ENCODE results near the gene SPDYA. TPM values are rescaled to one million over a fixed set of nuclear protein-coding genes. Genes with fewer than 3 reads are reported as not detected.

Gene SPDYA
- total and polyA plus RNA-seq, 2 of the 13 experiments (the other 11 are each of a cell fraction or from before 2014, with no cell fraction given): 0.32 to 0.75 TPM

GRCh38 chr2:28767337-28767736 is 43.3 kb upstream of the SPDYA start:
- H3K9ac ChIP-seq (ENCODE audit: insufficient read depth, low read depth, low read length): no peak overlapping the region
- no peak overlapping the region for H2AFZ ChIP-seq (ENCODE audit: low read length)
- H3K27ac ChIP-seq (ENCODE audit: extremely low read length, insufficient read depth, low read length): no peak overlapping the region
- H3K4me1 ChIP-seq (ENCODE audit: insufficient read depth, low read length): peaks cover 20% of the 10 kb centered on the region
- no peak overlapping the region for H3K4me2 ChIP-seq (ENCODE audit: low read depth, low read length)
- TF ChIP-seq CAMTA2 (CRISPR knock-in tag; IDR thresholded peaks at IDR 0.05; ENCODE audit: borderline replicate concordance) (no peak), HNF1A (IDR thresholded peaks at IDR 0.05; ENCODE audit: low read depth) (no peak), HNF1A (CRISPR knock-in tag; IDR thresholded peaks at IDR 0.05; ENCODE audit: borderline replicate concordance) (no peak), ATF7-NPFF (CRISPR knock-in tag; IDR thresholded peaks at IDR 0.05; ENCODE audit: low read depth) (no peak), RAD51 (IDR thresholded peaks at IDR 0.05; ENCODE audit: borderline replicate concordance) (no peak), ZNF275 (CRISPR knock-in tag; IDR thresholded peaks at IDR 0.05; ENCODE audit: borderline replicate concordance) (no peak), ZKSCAN1 (IDR thresholded peaks at IDR 0.05; ENCODE audit: low read length) (no peak), THAP8 (CRISPR knock-in tag; IDR thresholded peaks at IDR 0.05; ENCODE audit: borderline replicate concordance) (no peak), DDIT3 (CRISPR knock-in tag; IDR thresholded peaks at IDR 0.05) (no peak), U2AF1 (optimal IDR thresholded peaks at IDR 0.05; ENCODE audit: low read depth, low read length) (no peak)
- in situ Hi-C loops (cut with HindIII; ENCODE audit: extremely low pct_ligation_motif_present, low pct_unique_long_range_greater_than_20kb) (no loop called here), intact Hi-C loops (cut with micrococcal nuclease; ENCODE audit: unreplicated experiment) (no loop called here)
- WGBS (ENCODE audit: low lambda C conversion rate): 95% methylated on average over 3 of the region's 3 CpGs
- H3K9me3 ChIP-seq (ENCODE audit: low read length): no peaks in the 10 kb centered on the region
- ATAC-seq (no peak), FAIRE-seq (no peak), DNase-seq (ENCODE audit: low spot score) (no peak)
- POLR2A ChIA-PET: interaction anchor here (1.1 kb wide), 1 partner anchor 16 kb away, joined by 4 read pairs; the partner anchor contains the start of gene PPP1CB
- no TSS peak for BruUV-seq (replicated peaks)
- H3K36me3 ChIP-seq (replicated peaks in 1 of 2; ENCODE audit: control insufficient read depth in 1 of 2, insufficient read depth in 2 of 2, low read length in 2 of 2): no peaks in the 10 kb centered on the region
- no peaks in the 10 kb centered on the region for H3K27me3 ChIP-seq (ENCODE audit: control insufficient read depth in 1 of 2, insufficient read depth in 2 of 2, low read length in 2 of 2)
- H3K79me2 ChIP-seq (ENCODE audit: insufficient read depth, low read length): peaks cover 99% of the 10 kb centered on the region
- H4K20me1 ChIP-seq (ENCODE audit: insufficient read depth, low read length): peaks cover 81% of the 10 kb centered on the region
- H3K4me3 ChIP-seq (replicated peaks in 1 of 3; ENCODE audit: insufficient read depth in 1 of 3, low read depth in 2 of 3, low read length in 3 of 3): no peak overlapping the region
- CTCF ChIA-PET (ENCODE audit: low intra/inter-chr PET ratio, low total read pairs): no interaction called here

Measured in HepG2 (cell line).